GM19328 (cell line): ENCODE results near the gene LCTL.
"Not testable (repeated sequence)": the region's sequence is repeated elsewhere in the genome, so short reads cannot be mapped to it uniquely, and the experiment has no call there.

Experiments used
- ATAC-seq: cut with Tn5 transposase; IDR thresholded peaks from one replicate; pipeline ENCODE4 v1.9.1; 2021; ENCODE audit warnings: mild to moderate bottlenecking, moderate library complexity; ENCODE audit not compliant: unreplicated experiment

Gene LCTL

GRCh38 chr15:66592505-66593218 is 26.9 kb upstream of the LCTL start:
- no peak for ATAC-seq

- no peak for ATAC-seq
These were observed 25.6 kb upstream of the LCTL start for GRCh38 chr15:66591322-66591862.

- no peak for ATAC-seq
These were observed 24.6 kb upstream of the LCTL start for GRCh38 chr15:66590435-66590834.

- ATAC-seq = not testable (repeated sequence)
These were observed 23.6 kb upstream of the LCTL start for GRCh38 chr15:66589429-66589828.

GRCh38 chr15:66588971-66589370 is 23.2 kb upstream of the LCTL start:
- no peak for ATAC-seq

GRCh38 chr15:66588537-66588936 is 22.7 kb upstream of the LCTL start:
- ATAC-seq = no peak

GRCh38 chr15:66587749-66588148 is 22.0 kb upstream of the LCTL start:
- no peak for ATAC-seq

- no peak for ATAC-seq
These were observed 21.2 kb upstream of the LCTL start for GRCh38 chr15:66587020-66587419.

GRCh38 chr15:66586155-66586976 is 20.6 kb upstream of the LCTL start:
- ATAC-seq = no peak

- ATAC-seq = no peak
These were observed 16.3 kb upstream of the LCTL start for GRCh38 chr15:66581972-66582537.

GRCh38 chr15:66580643-66581042 is 14.8 kb upstream of the LCTL start:
- no peak for ATAC-seq

GRCh38 chr15:66578286-66578875 is 12.6 kb upstream of the LCTL start:
- no peak for ATAC-seq

GRCh38 chr15:66574596-66574950 is 8.8 kb upstream of the LCTL start:
- ATAC-seq = no peak

GRCh38 chr15:66573719-66574595 is 8.2 kb upstream of the LCTL start:
- ATAC-seq = no peak

GRCh38 chr15:66573348-66573718 is 7.5 kb upstream of the LCTL start:
- ATAC-seq = no peak

GRCh38 chr15:66572146-66572545 is 6.3 kb upstream of the LCTL start:
- no peak for ATAC-seq

GRCh38 chr15:66570842-66571478 is 5.2 kb upstream of the LCTL start:
- ATAC-seq = no peak

- ATAC-seq = no peak
These were observed 4.5 kb upstream of the LCTL start for GRCh38 chr15:66570327-66570726.

GRCh38 chr15:66569461-66570137 is 3.8 kb upstream of the LCTL start:
- ATAC-seq = no peak
